A549 (cell line): Measurements from ENCODE around the gene CDC5L. TPM values are rescaled to one million over a fixed set of nuclear protein-coding genes. Genes with fewer than 3 reads are reported as not detected.

Source experiments
- ATAC-seq, 2 experiments: fragments of 200-7000 bp in 1 of 2; fragments of >200 bp in 1 of 2; cut with Nextera tagmentation in 1 of 2; cut with Tn5 transposase in 1 of 2; 3 replicates each; pipeline versions ENCODE4 v1.8.0 to v1.9.1; 2018 to 2020; ENCODE audit warnings: mild to moderate bottlenecking in 1 of 2, moderate library complexity in 1 of 2
- CTCF ChIA-PET: fragments of 300-600 bp; sonication (Branson Sonifier 250); formaldehyde crosslinking; extraction: SDS; loops from one replicate; lab custom pipeline; 2021; ENCODE audit warnings: antibody characterized with exemption, inconsistent platforms; lab: Yijun Ruan, JAX
- POLR2A ChIA-PET: fragments of 350-600 bp; formaldehyde crosslinking; extraction: SDS; loops from one replicate; lab custom pipeline; 2021; ENCODE audit warnings: antibody characterized with exemption, inconsistent platforms; lab: Yijun Ruan, JAX
- DNase-seq, 2 experiments: peaks; one replicate each; pipeline versions ENCODE4 v3.0.0 to v3.0.0-alpha.2; 2011 to 2016; ENCODE audit warnings: low read depth in 1 of 2, low spot score in 1 of 2
- FAIRE-seq: peaks from 2 replicates; lab custom pipeline; 2011; peaks lifted over from hg19 to GRCh38; lab: Jason Lieb, UNC
- H3K27ac ChIP-seq, 2 experiments: fragments of >200 bp; sonication (Bioruptor Twin); formaldehyde crosslinking; 3 replicates each; pipeline ENCODE4 v1.5.1; 2016 to 2017
- H3K4me1 ChIP-seq: fragments of >200 bp; sonication (Bioruptor Twin); formaldehyde crosslinking; 3 replicates; pipeline ENCODE4 v1.6.1; 2016
- H3K4me2 ChIP-seq: fragments of >200 bp; sonication (Bioruptor Twin); formaldehyde crosslinking; 3 replicates; pipeline ENCODE4 v1.6.1; 2016
- H3K4me3 ChIP-seq: fragments of >200 bp; sonication (Bioruptor Twin); formaldehyde crosslinking; 3 replicates; pipeline ENCODE4 v1.5.1; 2016
- H3K9me3 ChIP-seq: fragments of >200 bp; sonication (Bioruptor Twin); formaldehyde crosslinking; 3 replicates; pipeline ENCODE4 v1.6.1; 2016
- BCL3 ChIP-seq: fragments of >200 bp; sonication (Bioruptor Twin); formaldehyde crosslinking; IDR thresholded peaks from 3 replicates; pipeline ENCODE4 v1.6.1; 2016
- BHLHE40 ChIP-seq: IDR thresholded peaks from 2 replicates; pipeline ENCODE4 v1.6.1; 2012; ENCODE audit warnings: low read depth, low read length, inconsistent platforms
- CBX2 ChIP-seq: fragments of 200-600 bp; sonication (generic); IDR thresholded peaks from 2 replicates; pipeline ENCODE4 v1.6.1; 2016; ENCODE audit warnings: low read depth, mild to moderate bottlenecking, borderline replicate concordance
- CEBPB ChIP-seq, 2 experiments: fragments of >200 bp in 1 of 2; sonication (Bioruptor Twin) in 1 of 2; formaldehyde crosslinking in 1 of 2; IDR thresholded peaks; 2 replicates each; pipeline ENCODE4 v1.6.1; 2012 to 2016
- CHD2 ChIP-seq: fragments of 150-350 bp; IDR thresholded peaks from 2 replicates; pipeline ENCODE4 v1.6.1; 2014; ENCODE audit warnings: low read length; ENCODE audit not compliant: partially characterized antibody
- CTCF ChIP-seq: fragments of >200 bp; sonication (Bioruptor Twin); formaldehyde crosslinking; IDR thresholded peaks from 3 replicates; pipeline ENCODE4 v1.5.1; 2016
- EP300 ChIP-seq, 2 experiments: fragments of >200 bp; sonication (Bioruptor Twin); formaldehyde crosslinking; IDR thresholded peaks; 2 replicates in 1 of 2; 3 replicates in 1 of 2; pipeline ENCODE4 v1.6.1; 2016 to 2017
- ESRRA ChIP-seq: fragments of 150-350 bp; IDR thresholded peaks from 2 replicates; pipeline ENCODE4 v1.6.1; 2014; ENCODE audit warnings: mild to moderate bottlenecking, low read length, borderline replicate concordance
- FOSL2 ChIP-seq, 2 experiments: fragments of 450-650 bp in 1 of 2; fragments of >200 bp in 1 of 2; sonication (Bioruptor Twin) in 1 of 2; formaldehyde crosslinking; IDR thresholded peaks; 2 replicates each; pipeline versions ENCODE4 v1.5.0 to v1.6.1; 2016 to 2020; ENCODE audit warnings: mild to moderate bottlenecking in 1 of 2, moderate library complexity in 1 of 2
- GATA3 ChIP-seq: IDR thresholded peaks from 2 replicates; pipeline ENCODE4 v1.6.1; 2012; ENCODE audit warnings: borderline replicate concordance
- HDAC2 ChIP-seq: fragments of 200-600 bp; sonication (generic); IDR thresholded peaks from 2 replicates; pipeline ENCODE4 v1.6.1; 2016
- HMGXB4 ChIP-seq: fragments of 250-450 bp; sonication (Bioruptor Pico); IDR thresholded peaks from 2 replicates; pipeline ENCODE4 v1.5.0; 2021; ENCODE audit warnings: mild to moderate bottlenecking, moderate library complexity, borderline replicate concordance
- HOXB13 ChIP-seq: fragments of 250-450 bp; sonication (Bioruptor Pico); IDR thresholded peaks from 2 replicates; pipeline ENCODE4 v1.5.0; 2020; ENCODE audit warnings: low read depth, mild to moderate bottlenecking, moderate library complexity
- JUN ChIP-seq, 2 experiments: fragments of >200 bp; sonication (Bioruptor Twin); formaldehyde crosslinking; IDR thresholded peaks; 2 replicates in 1 of 2; 3 replicates in 1 of 2; pipeline ENCODE4 v1.6.1; 2016 to 2017
- KDM1A ChIP-seq: fragments of 200-600 bp; sonication (generic); IDR thresholded peaks from 2 replicates; pipeline ENCODE4 v1.6.1; 2016; ENCODE audit warnings: low read depth, mild to moderate bottlenecking
- MAX ChIP-seq: IDR thresholded peaks from 2 replicates; pipeline ENCODE4 v1.6.1; 2012
- MAZ ChIP-seq: fragments of 150-350 bp; IDR thresholded peaks from 2 replicates; pipeline ENCODE4 v1.6.1; 2014; ENCODE audit warnings: antibody characterized with exemption, low read depth, low read length, borderline replicate concordance
- MYC ChIP-seq: IDR thresholded peaks from 2 replicates; pipeline ENCODE4 v1.6.1; 2012; ENCODE audit warnings: mild to moderate bottlenecking, inconsistent platforms, low read length, improper control_type of control experiment, borderline replicate concordance
- NPAS2 ChIP-seq: fragments of 250-450 bp; sonication (Bioruptor Pico); IDR thresholded peaks from 2 replicates; pipeline ENCODE4 v1.8.0; 2022; ENCODE audit warnings: mild to moderate bottlenecking, moderate library complexity, borderline replicate concordance
- PBX3 ChIP-seq: IDR thresholded peaks from 2 replicates; pipeline ENCODE4 v1.6.1; 2012
- POLR2A ChIP-seq: IDR thresholded peaks from 2 replicates; pipeline ENCODE4 v1.6.1; 2012; ENCODE audit warnings: mild to moderate bottlenecking, low read length
- RAD21 ChIP-seq, 2 experiments: fragments of >200 bp in 1 of 2; sonication (Bioruptor Twin) in 1 of 2; formaldehyde crosslinking in 1 of 2; IDR thresholded peaks in 1 of 2; conservative IDR thresholded peaks in 1 of 2; 2 replicates in 1 of 2; 3 replicates in 1 of 2; pipeline ENCODE4 v1.6.1; 2012 to 2018; ENCODE audit warnings: inconsistent platforms in 1 of 2
- RFX5 ChIP-seq: fragments of 450-650 bp; IDR thresholded peaks from 2 replicates; pipeline ENCODE4 v1.7.1; 2014; ENCODE audit warnings: antibody characterized with exemption, mild to moderate bottlenecking, moderate library complexity
- SMC3 ChIP-seq: fragments of >200 bp; sonication (Bioruptor Twin); formaldehyde crosslinking; IDR thresholded peaks from 3 replicates; pipeline ENCODE4 v1.6.1; 2018; ENCODE audit warnings: inconsistent platforms
- ZSCAN20 ChIP-seq: fragments of 250-450 bp; sonication (Bioruptor Pico); IDR thresholded peaks from 2 replicates; pipeline ENCODE4 v1.8.0; 2022; ENCODE audit warnings: mild to moderate bottlenecking, moderate library complexity
- whole genome bisulfite sequencing: methylation state at CpG from one replicate; pipeline ENCODE4 v1.1.6; 2017; ENCODE audit errors: missing lambda C conversion rate; 5-methylcytosine and 5-hydroxymethylcytosine counted together
- polyA plus RNA-seq, 4 experiments: library from polyadenylated mRNA; depleted of rRNA in 3 of 4; stranded (reverse); fragments of >200 nt; fragmentation: RNase III in 1 of 4; extraction: RNeasy Plus Mini Kit Qiagen cat#74134 plus additional on column Dnase treatment in 1 of 4; gene quantifications; 2 replicates in 3 of 4; 3 replicates in 1 of 4; pipeline ENCODE4 v1.2.3, GENCODE V29; 2011 to 2017

The CDC5L gene
- polyA plus RNA-seq, 2 of the 4 experiments (the other 2 are of a cell fraction): 12.8 to 20.5 TPM

- DNase-seq: no peak
- POLR2A ChIA-PET: no interaction called here
- TF ChIP-seq ESRRA (no peak), MAZ (no peak), EP300 (IDR thresholded peaks at IDR 0.05) (no peak), JUN (IDR thresholded peaks at IDR 0.05) (no peak), HMGXB4 (no peak), PBX3 (no peak), KDM1A (no peak), BCL3 (no peak), BHLHE40 (no peak), RFX5 (no peak), CBX2 (no peak), CTCF (no peak)
- FAIRE-seq: no peak
- ATAC-seq: no peak
- no peaks in the 10 kb centered on the region for H3K9me3 ChIP-seq
- H3K4me1 ChIP-seq: no peaks in the 10 kb centered on the region
- H3K27ac ChIP-seq: no peak overlapping the region
- H3K4me2 ChIP-seq: no peak overlapping the region
- CTCF ChIA-PET: no interaction called here
- H3K4me3 ChIP-seq: no peak overlapping the region
- WGBS: 0% methylated on average over 1 of the region's 1 CpG
Observed at GRCh38 chr6:44377971-44378370, 9.5 kb upstream of the CDC5L start.

- Histone ChIP-seq H3K4me2 (no peak overlapping the region), H3K4me3 (no peak overlapping the region), H3K9me3 (no peaks in the 10 kb centered on the region), H3K4me1 (peaks cover 5% of the 10 kb centered on the region), H3K27ac (no peak overlapping the region)
- ATAC-seq (peak in 1 of 2 experiments; percentile 34; a peak in 1 of 6 replicates), DNase-seq (no peak), FAIRE-seq (no peak)
- POLR2A ChIA-PET: no interaction called here
- CTCF ChIA-PET: interaction anchor here (0.8 kb wide), 1 partner anchor 9 kb away, joined by 3 read pairs; no protein-coding TSS in a partner anchor
- TF ChIP-seq RAD21 (conservative IDR thresholded peaks at IDR 0.05 in 1 of 2, IDR thresholded peaks at IDR 0.05 in 1 of 2) (no peak), MAX (no peak), CTCF (no peak), HOXB13 (CRISPR knock-in tag) (no peak), CHD2 (no peak), NPAS2 (CRISPR knock-in tag) (no peak), HDAC2 (no peak), CEBPB (IDR thresholded peaks at IDR 0.05) (no peak), JUN (IDR thresholded peaks at IDR 0.05) (no peak), SMC3 (no peak), GATA3 (no peak), ZSCAN20 (CRISPR knock-in tag) (no peak), MYC (no peak), FOSL2 (IDR thresholded peaks at IDR 0.05) (no peak), FOSL2 (CRISPR knock-in tag; IDR thresholded peaks at IDR 0.05) (no peak), POLR2A (no peak), BHLHE40 (no peak)
- 77% methylated on average over 2 of the region's 2 CpGs for WGBS
Observed at GRCh38 chr6:44381739-44382138, 5.8 kb upstream of the CDC5L start.
